HG03521 (cell line): ENCODE results near the gene ZBTB47.
A peak's percentile ranks its signal among the peaks of the same experiment; 100 is the strongest.

ENCODE experiments used
- ATAC-seq: cut with Tn5 transposase; IDR thresholded peaks from one replicate; pipeline ENCODE4 v1.9.1; 2021; ENCODE audit warnings: mild to moderate bottlenecking, moderate library complexity; ENCODE audit not compliant: unreplicated experiment

The ZBTB47 gene

GRCh38 chr3:42653560-42654330 lies at the start of gene ZBTB47:
TSS of gene ZBTB47 (plus strand) at chr3:42653697. CDS start at chr3:42658356, 4,659 bp downstream.
- no peak for ATAC-seq

GRCh38 chr3:42605546-42606173 lies 47.8 kb upstream of the ZBTB47 start:
- ATAC-seq, result no peak

- ATAC-seq, result no peak
Measured at GRCh38 chr3:42608581-42608980, 44.9 kb upstream of the ZBTB47 start.

GRCh38 chr3:42610976-42611375 lies 42.5 kb upstream of the ZBTB47 start:
- ATAC-seq, result no peak

- no peak for ATAC-seq
Measured at GRCh38 chr3:42612217-42612616, 41.3 kb upstream of the ZBTB47 start.

- no peak for ATAC-seq
Measured at GRCh38 chr3:42612928-42613327, 40.6 kb upstream of the ZBTB47 start.

- ATAC-seq, result no peak
Measured at GRCh38 chr3:42613462-42613861, 40.0 kb upstream of the ZBTB47 start.

- no peak for ATAC-seq
Measured at GRCh38 chr3:42631620-42632019, 21.9 kb upstream of the ZBTB47 start.

GRCh38 chr3:42632146-42632545 lies 21.4 kb upstream of the ZBTB47 start:
- no peak for ATAC-seq

- no peak for ATAC-seq
Measured at GRCh38 chr3:42633544-42633943, 20.0 kb upstream of the ZBTB47 start.

GRCh38 chr3:42635111-42635510 lies 18.4 kb upstream of the ZBTB47 start:
- ATAC-seq, result no peak

- no peak for ATAC-seq
Measured at GRCh38 chr3:42637001-42637400, 16.5 kb upstream of the ZBTB47 start.

GRCh38 chr3:42638339-42638842 lies 15.1 kb upstream of the ZBTB47 start:
- ATAC-seq, result peak; percentile 55

- no peak for ATAC-seq
Measured at GRCh38 chr3:42639192-42639591, 14.3 kb upstream of the ZBTB47 start.

- no peak for ATAC-seq
Measured at GRCh38 chr3:42640129-42640528, 13.4 kb upstream of the ZBTB47 start.

- ATAC-seq, result no peak
Measured at GRCh38 chr3:42640771-42641370, 12.6 kb upstream of the ZBTB47 start.

GRCh38 chr3:42647821-42648459 lies 5.6 kb upstream of the ZBTB47 start:
- no peak for ATAC-seq

- no peak for ATAC-seq
Measured at GRCh38 chr3:42649006-42649405, 4.5 kb upstream of the ZBTB47 start.

GRCh38 chr3:42649783-42650182 lies 3.7 kb upstream of the ZBTB47 start:
- ATAC-seq, result no peak

- ATAC-seq, result no peak
Measured at GRCh38 chr3:42651248-42652091, 2.0 kb upstream of the ZBTB47 start.

GRCh38 chr3:42652251-42652610 lies 1.3 kb upstream of the ZBTB47 start:
- ATAC-seq, result no peak
